Pancreas (tissue), 10 donors: Measurements from ENCODE around the gene POLR3H. TPM values are rescaled to one million over a fixed set of nuclear protein-coding genes. Genes with fewer than 3 reads are reported as not detected.

Experiments used
- ATAC-seq, 4 donors: fragments of 200-7000 bp; cut with Tn5 transposase; one replicate each; pipeline versions ENCODE4 v1.8.0 to v1.9.1; 2020; ENCODE audit warnings: mild to moderate bottlenecking in 4 of 4, moderate library complexity in 4 of 4
- DNase-seq, 6 donors: peaks; one replicate each; pipeline ENCODE4 v3.0.0-alpha.2; 2020
- FAIRE-seq: peaks from 2 replicates; lab custom pipeline; 2012; peaks lifted over from hg19 to GRCh38; lab: Jason Lieb, UNC
- H3K27ac ChIP-seq, 4 donors: fragments of 200-600 bp; sonication (generic); 1 replicate in 3 of 4; 2 replicates in 1 of 4; pipeline versions ENCODE4 v1.5.0 to v1.8.0; 2020
- H3K27me3 ChIP-seq, 4 donors: fragments of 200-600 bp; one replicate each; pipeline ENCODE4 v1.8.0; 2021
- H3K36me3 ChIP-seq, 3 donors: fragments of 200-600 bp; sonication (generic) in 1 of 3; one replicate each; pipeline versions ENCODE4 v1.5.0 to v1.8.0; 2020 to 2021
- H3K4me1 ChIP-seq, 3 donors: fragments of 200-600 bp; one replicate each; pipeline ENCODE4 v1.8.0; 2021
- H3K4me3 ChIP-seq, 4 donors: fragments of 200-600 bp; sonication (generic) in 2 of 4; one replicate each; pipeline versions ENCODE4 v1.5.0 to v1.8.0; 2020 to 2021
- H3K9me3 ChIP-seq, 4 donors: fragments of 200-600 bp; one replicate each; pipeline ENCODE4 v1.8.0; 2021
- WGBS, 2 donors: extraction: QIAGEN DNeasy Blood & Tissue Kit; methylation state at CpG; one replicate each; pipeline ENCODE4 v1.1.7; 2013; 5-methylcytosine and 5-hydroxymethylcytosine counted together
- intact Hi-C, 3 donors: fragments of 100-400 bp; cut with DNase I; formaldehyde crosslinking; loops; one replicate each; pipeline versions ENCODE4 v1.11.1 to v1.14.2; 2022
- polyA plus RNA-seq, 2 donors: library from polyadenylated mRNA; stranded (reverse); fragments of 200-250 nt; gene quantifications; one replicate each; pipeline ENCODE4 v1.2.3, GENCODE V29; 2013
- total RNA-seq, 6 donors: library from RNA; stranded (reverse); fragmentation: NEBNext Ultra II Directional in 4 of 6; extraction: Animal tissue kit (Norgen Biotek cat#: 25700) in 4 of 6; gene quantifications; one replicate each; pipeline versions ENCODE4 v1.2.1 to v1.2.4, GENCODE V29; 2021 to 2023
- TF ChIP-seq, protein P1 (sequence below), 4 donors: fragments of 200-600 bp; sonication (generic) in 3 of 4; IDR thresholded peaks; one replicate each; pipeline versions ENCODE4 v1.5.0 to v1.8.0; 2021; ENCODE audit warnings: antibody characterized with exemption in 4 of 4
- donor health status: healthy with polysubstance abuse.
- donor health status: DM: no; HTN: no; CAD: no; lungs with moderate emphysema.
- donor health status: DM: no; HTN: no; CAD: no.
- donor health status: control.
- donor health status: control.
- donor health status: Bipolar disorder and iron deficiency.
- donor health status: DM: yes; HTN: yes; CAD: no.
- donor health status: DM: no; HTN: no; CAD: no.
- donor health status: DM: no; HTN: no; CAD: no.
- donor health status: DM: yes; HTN: yes; CAD: no.

The POLR3H gene
- total and polyA plus RNA-seq, 8 donors = 11.0 to 22.0 (median 14.4) TPM

DNA sequence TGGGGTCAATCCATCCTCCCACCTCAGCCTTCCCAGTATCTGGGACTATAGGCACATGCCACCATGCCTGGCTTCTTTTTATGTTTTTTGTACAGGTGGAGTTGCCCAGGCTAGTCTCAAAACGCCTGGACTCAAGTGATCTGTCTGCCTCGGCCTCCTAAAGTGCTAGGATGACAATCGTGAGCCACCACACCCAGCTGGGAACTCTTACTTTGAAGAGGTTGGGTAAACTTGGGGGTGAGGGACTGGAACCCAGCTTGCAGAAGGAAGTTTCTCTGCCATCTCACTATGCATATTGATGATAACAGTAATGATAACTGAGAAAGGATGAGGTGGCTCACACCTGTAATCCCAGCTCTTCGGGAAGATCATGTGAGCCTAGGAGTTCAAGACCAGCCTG lies 39.5 kb downstream of the POLR3H start:
- TF ChIP-seq, protein P1, sequence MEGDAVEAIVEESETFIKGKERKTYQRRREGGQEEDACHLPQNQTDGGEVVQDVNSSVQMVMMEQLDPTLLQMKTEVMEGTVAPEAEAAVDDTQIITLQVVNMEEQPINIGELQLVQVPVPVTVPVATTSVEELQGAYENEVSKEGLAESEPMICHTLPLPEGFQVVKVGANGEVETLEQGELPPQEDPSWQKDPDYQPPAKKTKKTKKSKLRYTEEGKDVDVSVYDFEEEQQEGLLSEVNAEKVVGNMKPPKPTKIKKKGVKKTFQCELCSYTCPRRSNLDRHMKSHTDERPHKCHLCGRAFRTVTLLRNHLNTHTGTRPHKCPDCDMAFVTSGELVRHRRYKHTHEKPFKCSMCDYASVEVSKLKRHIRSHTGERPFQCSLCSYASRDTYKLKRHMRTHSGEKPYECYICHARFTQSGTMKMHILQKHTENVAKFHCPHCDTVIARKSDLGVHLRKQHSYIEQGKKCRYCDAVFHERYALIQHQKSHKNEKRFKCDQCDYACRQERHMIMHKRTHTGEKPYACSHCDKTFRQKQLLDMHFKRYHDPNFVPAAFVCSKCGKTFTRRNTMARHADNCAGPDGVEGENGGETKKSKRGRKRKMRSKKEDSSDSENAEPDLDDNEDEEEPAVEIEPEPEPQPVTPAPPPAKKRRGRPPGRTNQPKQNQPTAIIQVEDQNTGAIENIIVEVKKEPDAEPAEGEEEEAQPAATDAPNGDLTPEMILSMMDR (IDR thresholded peaks at IDR 0.05) = no peak
- H3K36me3 ChIP-seq = peaks cover 0 to 22% (median 14%) of the 10 kb centered on the region in 3 donors
- no peak for ATAC-seq
- no peak for FAIRE-seq
- DNase-seq = no peak
- H3K9me3 ChIP-seq = no peaks in the 10 kb centered on the region
- WGBS, 2 donors = 80 to 83% methylated on average over 4 of the region's 4 CpGs
- no peaks in the 10 kb centered on the region for H3K4me1 ChIP-seq
- no peak overlapping the region for H3K27ac ChIP-seq
- no peaks in the 10 kb centered on the region for H3K27me3 ChIP-seq
- H3K4me3 ChIP-seq = no peak overlapping the region
- intact Hi-C loops = no loop called here

DNA sequence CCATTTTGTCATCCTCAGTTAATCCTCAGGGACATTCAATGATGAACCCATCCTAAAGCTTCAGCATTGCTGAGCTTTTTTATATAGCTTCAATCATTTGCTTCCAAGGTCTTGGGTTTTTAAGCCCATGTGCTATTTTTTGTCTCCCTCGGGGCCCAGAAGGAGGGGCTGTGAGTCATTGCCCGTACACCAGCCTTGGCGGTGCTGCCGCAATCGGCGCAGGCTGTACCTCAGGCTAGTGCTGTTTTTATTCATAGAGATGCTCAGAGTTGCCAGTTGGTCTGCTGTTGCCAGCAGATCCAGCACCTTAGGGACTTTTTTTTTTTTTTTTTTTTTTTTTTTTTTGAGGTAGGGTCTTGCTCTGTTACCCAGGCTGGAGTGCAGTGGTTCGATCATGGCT lies 39.9 kb downstream of the POLR3H start:
- 85 to 96% methylated on average over 7 of the region's 7 CpGs for WGBS, 2 donors
- no peak for ATAC-seq
- no peak for DNase-seq
- no peaks in the 10 kb centered on the region for H3K27me3 ChIP-seq
- no peak for FAIRE-seq
- H3K9me3 ChIP-seq = no peaks in the 10 kb centered on the region
- H3K27ac ChIP-seq = no peak overlapping the region
- no peak overlapping the region for H3K4me3 ChIP-seq
- H3K4me1 ChIP-seq = no peaks in the 10 kb centered on the region
- H3K36me3 ChIP-seq = peaks cover 0 to 22% (median 14%) of the 10 kb centered on the region in 3 donors
- intact Hi-C loops = no loop called here
- TF ChIP-seq, protein P1 (IDR thresholded peaks at IDR 0.05) = no peak

DNA sequence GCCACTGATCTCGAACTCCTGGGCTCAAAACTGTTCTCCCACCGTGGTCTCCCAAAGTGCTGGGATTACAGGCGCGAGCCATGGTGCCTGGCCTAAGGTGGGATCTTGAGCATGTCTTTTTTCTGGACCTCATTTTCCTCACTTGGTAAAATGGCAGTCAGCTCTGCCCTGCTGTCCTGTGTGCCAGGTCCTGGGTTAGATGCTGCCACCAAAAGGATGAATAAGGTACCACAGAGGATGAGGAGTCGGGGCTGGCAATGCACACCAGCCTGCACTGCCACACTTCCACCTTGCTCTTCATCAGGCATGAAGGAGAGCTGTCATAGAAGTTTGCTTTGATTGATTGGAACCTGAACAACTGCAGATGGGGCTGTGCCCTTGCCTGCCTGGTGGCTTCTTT lies 43.1 kb downstream of the POLR3H start:
- peaks cover 0 to 7% (median 4%) of the 10 kb centered on the region in 3 donors for H3K36me3 ChIP-seq
- H3K4me1 ChIP-seq = no peaks in the 10 kb centered on the region
- TF ChIP-seq, protein P1 (IDR thresholded peaks at IDR 0.05) = no peak
- H3K27me3 ChIP-seq = no peaks in the 10 kb centered on the region
- ATAC-seq (peak in 3 of 4 donors; percentile 66 to 74 (median 73)), DNase-seq (no peak), FAIRE-seq (no peak)
- intact Hi-C loops = no loop called here
- no peaks in the 10 kb centered on the region for H3K9me3 ChIP-seq
- WGBS, 2 donors = 87 to 90% methylated on average over 5 of the region's 5 CpGs
- no peak overlapping the region for H3K27ac ChIP-seq
- H3K4me3 ChIP-seq = no peak overlapping the region

DNA sequence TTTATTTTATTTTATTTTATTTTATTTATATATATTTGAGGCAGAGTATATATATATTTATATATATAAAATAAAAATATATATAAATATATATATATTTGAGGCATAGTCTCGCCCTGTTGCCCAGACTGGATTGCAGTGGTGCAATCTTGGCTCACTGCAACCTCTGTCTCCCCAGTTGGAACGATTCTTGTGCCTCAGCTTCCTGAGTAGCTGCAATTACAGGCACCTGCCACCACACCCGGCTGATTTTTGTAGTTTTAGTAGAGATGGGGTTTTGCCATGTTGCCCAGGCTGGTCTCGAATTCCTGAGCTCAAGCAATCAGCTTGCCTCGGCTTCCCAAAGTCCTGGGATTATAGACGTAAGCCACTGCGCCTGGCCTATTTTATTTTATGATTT lies 44.0 kb downstream of the POLR3H start:
- no peak for FAIRE-seq
- 81 to 84% methylated on average over 7 of the region's 7 CpGs for WGBS, 2 donors

More for the DNA sequence above, 44.0 kb downstream of the POLR3H start:
- H3K4me3 ChIP-seq = no peak overlapping the region
- intact Hi-C loops = no loop called here
- TF ChIP-seq, protein P1 (IDR thresholded peaks at IDR 0.05) = no peak
- peaks cover 0 to 7% (median 4%) of the 10 kb centered on the region in 3 donors for H3K36me3 ChIP-seq
- no peaks in the 10 kb centered on the region for H3K27me3 ChIP-seq
- no peak for ATAC-seq
- H3K27ac ChIP-seq = no peak overlapping the region
- DNase-seq = no peak
- H3K4me1 ChIP-seq = no peaks in the 10 kb centered on the region
- no peaks in the 10 kb centered on the region for H3K9me3 ChIP-seq
